IPS DF 4.7 (cell line): ENCODE measurements around the gene FAM171A1.

Source experiments
- DNase-seq: peaks from one replicate; pipeline ENCODE4 v3.0.0-alpha.2; 2013; ENCODE audit warnings: low spot score; ENCODE audit errors: extremely low read depth

The FAM171A1 gene

DNA sequence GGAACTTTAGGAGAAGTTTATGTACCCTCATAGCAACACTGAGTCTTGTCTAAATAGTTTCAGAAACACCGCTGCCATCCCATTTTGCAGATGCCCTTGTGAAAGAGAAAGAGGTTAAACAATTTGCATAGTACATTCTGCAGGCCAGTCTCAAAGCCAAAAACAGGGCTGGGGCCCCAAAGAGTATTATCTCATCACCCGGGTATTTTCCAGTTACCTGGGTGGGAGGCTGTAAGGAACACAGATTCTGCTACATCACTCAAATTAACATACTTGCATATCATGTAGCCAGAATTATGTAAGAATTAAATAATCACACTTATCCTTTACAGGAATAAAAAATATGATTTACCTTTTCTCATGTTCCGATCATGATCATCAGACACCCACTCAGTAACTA, 3.1 kb upstream of the FAM171A1 start:
- no peak for DNase-seq

DNA sequence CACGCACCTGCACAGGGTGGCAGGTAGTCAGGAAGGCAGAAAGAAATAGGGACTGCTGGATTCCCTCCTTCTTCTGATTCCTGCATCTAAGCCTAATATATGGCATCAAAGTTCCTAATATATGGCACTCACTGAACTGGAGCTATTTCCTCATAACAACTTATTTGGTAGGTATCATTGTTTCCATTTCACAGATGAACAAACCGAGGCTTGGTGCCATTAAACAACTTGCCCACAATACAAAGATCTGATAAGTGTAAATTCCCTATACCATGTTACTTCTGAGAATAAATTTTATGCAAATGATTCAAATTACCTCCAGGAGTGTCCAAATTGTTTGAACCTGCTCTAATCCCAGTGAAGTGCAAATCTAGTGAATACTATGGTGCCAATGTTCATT, 2.1 kb upstream of the FAM171A1 start:
- no peak for DNase-seq

DNA sequence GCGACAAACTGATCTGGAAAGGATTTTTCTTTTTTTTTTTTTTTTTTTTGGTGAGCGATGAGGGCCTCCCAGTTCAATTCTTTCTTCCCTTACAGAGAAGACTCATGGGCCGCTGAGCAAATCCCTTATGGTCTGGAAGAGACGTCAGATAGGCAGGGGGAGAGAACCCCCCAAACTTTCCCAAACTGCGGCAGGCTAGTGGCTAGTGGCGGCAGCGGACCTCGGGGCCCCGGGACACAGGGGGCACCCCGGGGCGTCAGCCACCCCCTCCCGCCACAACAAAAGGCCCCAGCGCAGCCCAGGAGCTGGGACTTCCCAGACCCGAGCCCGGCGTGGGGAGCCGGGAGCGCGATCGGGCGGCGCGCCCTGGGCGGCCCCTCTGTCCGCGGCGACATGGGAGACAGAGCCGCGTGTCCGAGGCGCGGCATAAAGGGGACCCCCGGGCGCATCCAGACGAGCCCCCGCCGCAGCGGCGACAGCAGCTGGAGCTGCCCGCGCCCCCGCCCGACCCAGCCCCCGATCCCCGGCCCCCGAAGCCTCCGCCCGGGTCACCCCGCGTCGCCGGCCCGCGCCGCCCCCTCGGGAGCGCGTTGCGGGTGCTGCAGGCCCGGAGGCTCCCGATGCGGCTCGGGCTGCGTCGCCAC, 755 bp downstream of the FAM171A1 start:
- no peak for DNase-seq

DNA sequence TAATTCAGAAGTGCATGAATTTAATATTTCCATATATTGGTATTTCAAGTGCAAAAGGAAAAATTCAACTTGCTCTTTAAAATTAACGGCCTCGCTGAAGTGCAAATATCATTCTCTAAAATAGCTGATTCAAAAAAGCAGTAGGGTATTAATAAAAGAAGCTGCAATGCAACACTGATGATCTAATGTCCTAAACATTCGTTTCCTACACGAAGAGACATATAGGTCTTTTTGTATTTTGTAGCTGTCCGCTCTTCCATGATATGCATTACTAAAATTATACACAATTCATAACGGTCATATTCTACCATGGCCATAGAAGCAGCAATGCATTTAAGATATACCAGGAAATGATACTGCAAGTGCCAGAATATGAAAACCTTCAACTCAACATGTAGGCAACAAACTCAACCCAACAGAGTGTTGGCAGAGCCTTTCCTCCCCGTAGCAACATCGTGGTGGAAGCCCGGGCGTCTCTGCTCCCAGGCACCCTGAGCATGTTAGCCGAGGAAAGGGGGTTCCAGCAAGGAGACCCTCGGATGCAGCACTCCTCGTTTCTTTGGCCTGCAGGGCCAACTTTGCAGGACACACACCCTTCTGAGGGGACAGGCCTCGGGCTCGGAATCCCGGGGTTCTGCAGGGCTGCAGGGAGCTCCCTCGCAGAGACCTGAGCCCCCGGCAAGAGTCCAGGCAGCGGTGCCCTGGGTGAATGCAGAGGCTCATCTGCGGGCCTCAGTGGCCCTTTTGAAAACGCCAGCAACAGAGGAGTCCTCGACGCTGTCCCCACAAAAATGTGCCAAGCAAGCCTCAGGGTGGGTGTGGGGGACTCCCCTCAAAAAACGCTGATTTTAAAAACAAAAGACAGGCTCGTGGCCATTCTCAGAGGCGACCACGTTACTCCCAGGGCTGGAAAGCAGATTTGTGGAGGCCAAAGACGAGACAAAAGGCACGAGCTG, 1.6 kb downstream of the FAM171A1 start:
- DNase-seq, result no peak

DNA sequence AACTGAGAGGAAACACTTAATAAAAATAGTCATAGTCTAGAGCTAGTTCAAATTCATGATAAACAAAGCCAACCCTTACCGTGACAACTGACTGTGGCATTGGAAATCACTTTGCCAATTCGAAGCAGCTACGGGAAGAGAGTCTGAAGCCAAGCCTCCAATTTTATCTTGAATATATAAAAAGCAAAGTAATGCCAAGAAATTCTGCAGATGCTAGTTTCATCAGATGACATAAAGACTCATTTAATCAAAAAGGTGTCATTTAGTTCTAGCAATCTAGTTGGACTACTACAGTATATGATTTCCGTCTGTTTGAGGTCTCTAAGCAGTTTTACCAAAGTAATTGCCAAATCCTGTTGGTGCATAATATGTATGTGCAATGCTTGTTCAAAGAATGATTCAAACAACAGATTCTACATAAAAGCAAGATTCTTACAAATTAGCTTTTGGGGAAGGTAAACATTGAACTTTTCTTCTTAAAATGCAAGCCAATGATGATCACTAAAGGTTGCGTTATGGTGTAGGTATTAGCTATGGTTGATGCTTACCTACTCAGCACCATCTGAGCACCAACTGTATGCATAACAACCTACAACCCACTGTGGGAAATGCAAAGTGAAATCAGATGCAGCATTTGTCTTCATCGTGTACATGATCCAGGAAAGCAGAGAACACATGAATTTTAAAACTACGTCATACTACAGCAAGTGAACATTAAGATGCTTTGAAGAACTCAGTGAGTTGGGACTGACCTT, 2.8 kb downstream of the FAM171A1 start:
- no peak for DNase-seq

DNA sequence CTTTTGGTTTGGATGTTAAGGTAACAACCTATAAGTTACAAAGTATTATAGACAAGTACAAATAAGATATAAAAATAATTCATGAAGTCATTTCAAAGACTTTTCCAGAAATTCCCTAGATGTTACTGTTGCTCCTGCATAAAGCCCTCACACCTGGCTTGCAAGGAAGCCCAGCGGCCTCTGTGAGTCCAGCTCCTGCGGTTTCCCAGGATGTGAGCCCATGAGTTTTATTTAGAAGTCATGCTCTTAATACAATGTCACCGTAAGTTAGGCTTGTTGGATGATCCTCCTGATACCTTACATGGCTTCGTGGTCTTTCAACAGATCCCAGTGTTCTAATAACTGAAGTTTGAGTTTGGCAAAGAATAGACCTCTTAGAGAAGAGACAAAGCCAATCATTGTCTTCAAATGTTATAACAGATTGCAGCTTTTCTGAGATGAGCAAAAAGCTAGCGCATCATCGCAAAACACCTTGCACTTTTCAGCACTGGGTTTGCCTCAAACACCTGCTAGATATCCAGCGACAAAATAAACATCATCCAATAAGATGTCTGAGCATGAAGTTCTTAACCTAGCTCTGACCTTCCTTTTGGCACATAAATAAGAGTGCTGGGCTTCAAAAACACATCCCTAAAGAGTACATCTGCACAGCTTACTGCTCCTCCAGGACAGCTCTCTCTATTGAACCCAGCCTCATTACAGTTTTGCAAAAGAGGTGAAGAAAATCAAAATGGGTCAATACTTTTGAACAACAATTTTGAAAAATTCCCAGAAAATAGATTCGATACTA, 3.6 kb downstream of the FAM171A1 start:
- DNase-seq, result no peak

DNA sequence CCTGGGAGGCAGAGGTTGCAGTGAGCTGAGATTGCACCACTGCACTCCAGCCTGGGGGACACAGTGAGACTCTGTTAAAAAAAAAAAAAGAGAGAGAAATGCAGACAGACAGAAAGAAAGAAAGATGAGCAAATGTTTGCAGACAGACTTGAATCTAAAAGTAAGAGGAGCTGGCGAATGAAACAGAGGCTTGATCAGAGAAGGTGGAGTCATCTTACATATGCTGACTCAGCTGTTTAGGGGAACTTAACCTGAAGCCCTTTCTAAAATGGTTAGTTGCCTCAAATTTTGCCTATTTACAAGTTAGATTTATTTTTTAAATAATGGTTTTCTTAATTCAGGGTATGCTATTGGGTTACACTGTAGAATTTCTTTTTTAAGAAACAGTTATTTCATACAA, 5.4 kb downstream of the FAM171A1 start:
- DNase-seq, result no peak

DNA sequence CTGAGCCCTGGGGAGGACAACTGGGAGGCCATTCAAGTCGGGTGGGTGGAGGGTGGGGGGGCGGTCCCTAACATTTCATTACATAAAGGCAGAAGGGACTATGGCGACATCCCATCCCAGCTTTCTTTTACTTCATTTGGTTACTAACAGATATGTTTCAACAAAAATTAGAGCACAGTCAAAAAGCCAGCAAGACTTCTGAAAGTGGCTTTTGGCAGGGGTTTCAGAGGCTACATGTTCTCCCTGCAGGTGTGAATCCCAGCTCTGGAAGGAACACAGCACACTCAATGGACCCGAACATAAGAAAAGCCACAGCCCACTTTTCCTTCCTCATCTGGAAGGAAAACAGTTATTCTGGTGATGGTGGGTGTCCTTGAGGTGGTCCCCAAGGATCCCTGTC, 7.1 kb downstream of the FAM171A1 start:
- no peak for DNase-seq

DNA sequence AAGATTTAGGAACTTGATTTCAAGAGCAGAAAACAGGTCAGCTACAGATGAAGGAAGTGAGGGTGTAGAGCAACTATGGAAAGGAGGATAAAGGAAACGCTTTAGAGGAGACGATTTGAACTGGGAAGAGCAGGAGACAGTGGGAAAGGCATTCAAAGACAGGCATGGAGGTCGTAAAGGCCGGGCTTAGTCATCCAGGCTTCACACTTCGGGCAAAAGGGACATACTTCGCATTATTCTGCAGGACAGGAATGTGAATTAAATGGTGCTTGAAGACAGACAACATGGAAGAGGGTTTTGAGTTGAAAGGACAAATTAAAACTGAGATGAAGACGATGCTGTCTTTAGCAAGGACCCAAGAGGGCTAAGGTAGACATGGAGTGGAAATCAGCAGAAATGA, 8.1 kb downstream of the FAM171A1 start:
- DNase-seq, result no peak

DNA sequence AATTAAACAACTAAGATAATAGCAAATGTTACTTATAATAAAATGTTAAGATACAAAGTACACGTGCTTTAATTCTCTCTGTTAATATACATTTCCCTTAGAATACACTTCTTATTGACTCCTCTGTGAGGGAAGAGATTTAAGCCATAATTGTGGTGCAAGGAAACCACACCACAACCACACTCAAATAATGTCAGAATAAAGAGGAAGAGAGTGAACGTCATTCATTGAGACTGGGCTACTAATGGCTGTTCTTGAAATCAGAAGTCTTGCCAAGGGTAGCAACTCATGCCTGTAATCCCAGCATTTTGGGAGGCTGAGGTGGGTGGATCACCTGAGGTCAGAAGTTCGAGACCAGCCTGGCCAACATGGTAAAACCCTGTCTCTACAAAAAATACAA, 10.0 kb downstream of the FAM171A1 start:
- no peak for DNase-seq

DNA sequence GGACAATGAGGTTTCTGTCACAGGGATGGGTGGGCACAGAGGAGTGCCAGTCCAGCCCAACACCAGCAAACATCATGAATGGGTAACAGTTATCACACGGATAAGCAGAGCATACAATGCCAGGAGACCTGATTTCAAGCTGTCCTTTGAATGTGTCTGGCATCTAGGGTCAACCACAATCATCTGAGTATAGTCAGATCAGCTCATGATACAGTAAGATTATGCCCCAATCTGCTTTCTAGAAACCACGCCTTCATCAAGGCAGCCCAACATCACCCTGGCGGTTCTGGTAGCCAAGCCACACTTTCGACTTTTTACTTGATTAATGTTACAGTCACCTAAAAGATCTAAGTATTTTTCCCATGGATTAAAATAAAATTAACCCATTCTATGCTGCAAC, 10.5 kb downstream of the FAM171A1 start:
- no peak for DNase-seq

DNA sequence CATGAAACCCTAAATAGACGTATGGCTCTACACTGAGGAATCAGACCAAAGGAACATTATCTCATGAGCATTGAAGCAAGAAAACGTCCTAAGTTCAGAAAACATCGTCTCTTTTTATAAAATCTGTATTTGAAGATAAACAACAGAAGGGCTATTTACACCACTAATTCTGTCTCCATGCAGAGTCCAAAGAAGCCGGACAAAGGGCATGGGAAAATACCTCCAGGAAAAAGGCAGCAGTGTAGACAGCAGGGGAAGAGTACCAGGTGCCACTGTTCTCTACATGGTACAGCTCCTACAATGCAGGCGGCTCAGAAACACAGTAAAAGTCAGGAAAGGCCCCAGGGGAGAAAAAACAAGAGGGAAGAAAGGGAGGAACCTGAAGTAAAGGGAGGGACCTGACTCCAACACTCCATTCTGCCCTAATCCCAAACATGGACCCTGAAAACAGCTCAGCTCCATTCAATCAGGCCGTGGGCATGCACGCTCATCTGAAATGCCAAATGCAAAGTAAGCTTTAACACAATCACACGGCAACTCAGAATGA, 17.5 kb downstream of the FAM171A1 start:
- no peak for DNase-seq

DNA sequence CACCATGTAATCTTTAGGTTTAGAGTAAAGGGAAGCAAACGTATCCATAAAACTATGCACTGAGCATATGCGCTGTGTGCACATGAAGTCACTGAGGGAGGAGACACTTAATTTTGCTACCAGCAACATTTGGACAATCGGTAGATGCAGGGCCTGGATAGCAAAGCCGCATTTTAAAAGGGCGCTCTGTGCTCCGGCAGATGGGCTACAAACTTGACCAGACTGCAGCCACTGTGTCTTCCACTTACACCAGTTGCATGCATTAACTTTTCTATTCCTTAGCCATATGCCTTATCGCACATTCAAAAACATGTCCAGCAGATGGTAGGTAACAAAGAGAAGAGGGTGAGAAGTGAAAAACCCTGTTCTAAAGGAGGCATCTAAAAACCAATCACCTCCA, 18.3 kb downstream of the FAM171A1 start:
- no peak for DNase-seq

DNA sequence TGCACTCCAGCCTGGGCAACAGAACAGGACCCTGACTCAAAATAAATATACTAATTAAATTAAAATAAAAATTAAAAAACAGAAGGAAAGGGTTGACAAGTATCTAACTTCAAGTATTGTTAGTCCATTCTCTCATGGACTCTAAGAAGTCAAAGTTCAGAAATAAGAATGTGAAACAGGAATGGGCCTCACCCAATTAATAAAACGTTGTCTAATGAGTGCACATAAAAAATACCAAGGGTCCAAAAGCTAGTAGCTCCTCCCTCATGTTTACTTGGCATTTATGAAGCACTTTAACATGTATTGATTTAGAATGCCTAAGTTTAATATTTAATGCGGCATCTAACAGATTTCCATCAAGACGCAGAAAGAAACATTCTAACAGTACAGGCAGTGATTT, 18.9 kb downstream of the FAM171A1 start:
- DNase-seq, result no peak

DNA sequence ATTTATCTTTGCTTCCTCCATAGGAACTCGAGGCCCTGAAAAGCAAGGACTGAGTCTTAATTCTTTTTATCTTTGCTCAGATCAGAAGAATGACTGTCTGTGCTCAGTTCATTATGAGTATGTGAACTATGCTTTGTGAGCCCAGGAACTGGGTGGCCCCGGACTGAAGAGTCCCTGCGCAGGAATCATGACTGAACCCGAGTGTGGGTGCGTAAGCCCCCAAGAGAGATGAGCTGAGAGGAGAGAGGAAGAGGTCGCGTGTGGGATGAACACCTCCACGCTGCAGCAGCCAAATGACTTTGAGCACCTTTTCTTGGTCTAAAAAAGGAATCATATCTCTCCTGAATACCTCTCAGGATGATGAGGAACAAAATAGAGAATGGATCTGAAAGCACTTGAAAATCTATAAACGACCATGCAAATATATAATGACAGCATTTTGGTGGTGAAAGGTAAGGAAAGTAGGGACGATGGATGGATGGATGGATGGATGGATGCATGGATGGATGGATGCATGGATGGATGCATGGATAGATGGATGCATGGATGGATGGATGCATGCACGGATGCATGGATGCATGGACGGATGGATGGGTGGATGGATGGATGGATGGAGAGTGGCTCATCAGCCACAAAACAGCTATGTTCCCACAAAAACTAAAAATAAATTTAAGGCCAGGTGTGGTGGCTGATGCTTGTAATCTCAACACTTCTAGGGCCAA, 19.8 kb downstream of the FAM171A1 start:
- DNase-seq, result no peak

DNA sequence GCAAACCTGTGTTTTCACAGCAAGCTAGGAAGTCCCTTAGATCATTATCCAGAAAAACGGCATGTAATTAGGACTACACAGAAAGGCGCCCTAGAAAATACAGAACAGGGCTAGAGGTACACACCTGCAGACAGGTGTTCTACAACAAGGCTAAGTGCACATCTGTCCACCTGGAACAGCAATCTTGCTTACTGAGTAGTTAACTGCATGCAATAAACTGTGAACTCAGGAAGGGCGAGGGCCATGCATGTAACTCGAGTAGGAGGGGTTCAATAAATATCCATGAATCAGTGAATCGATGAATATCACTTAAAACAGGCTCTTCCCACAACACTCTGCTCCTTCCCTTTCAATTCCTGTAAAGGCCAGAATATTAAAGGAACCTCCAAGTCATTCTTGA, 22.0 kb downstream of the FAM171A1 start:
- DNase-seq, result no peak

DNA sequence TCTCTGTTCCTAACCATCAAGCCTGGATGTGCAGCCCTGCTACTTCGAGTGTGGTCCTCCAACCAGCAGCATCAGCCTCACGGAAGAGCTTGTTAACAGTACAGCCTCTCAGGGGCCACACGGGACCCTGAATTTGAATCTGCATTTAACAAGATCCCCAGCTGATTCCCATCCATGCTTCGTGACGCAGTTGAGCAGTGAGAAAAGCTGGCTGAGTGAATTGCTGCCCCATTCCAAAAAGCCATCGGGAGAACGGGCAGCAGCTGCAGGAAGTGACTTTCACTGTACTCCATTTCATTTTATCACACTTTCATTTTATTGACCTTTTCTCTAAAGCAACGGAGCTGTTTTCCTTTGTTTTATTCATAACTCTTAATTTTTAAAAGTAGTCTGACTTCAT, 22.5 kb downstream of the FAM171A1 start:
- no peak for DNase-seq

DNA sequence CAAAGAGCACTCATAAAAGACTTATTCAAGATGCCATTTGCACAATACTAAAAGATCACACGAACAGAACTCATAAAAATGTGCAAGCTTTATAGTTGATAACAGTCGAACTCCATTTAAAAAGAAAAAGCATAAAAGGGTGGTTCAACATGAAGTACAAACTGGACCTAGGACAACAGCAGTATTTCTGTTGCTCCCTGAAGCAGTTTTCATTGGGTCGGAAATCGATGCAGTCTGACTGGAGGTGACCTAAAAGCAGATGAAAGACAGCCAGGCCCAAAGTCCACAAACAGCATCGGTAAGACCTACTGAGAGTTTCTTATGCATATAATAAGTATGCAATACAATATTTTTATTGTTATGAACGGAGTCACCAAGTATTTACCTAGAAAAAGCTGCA, 23.9 kb downstream of the FAM171A1 start:
- DNase-seq, result no peak

DNA sequence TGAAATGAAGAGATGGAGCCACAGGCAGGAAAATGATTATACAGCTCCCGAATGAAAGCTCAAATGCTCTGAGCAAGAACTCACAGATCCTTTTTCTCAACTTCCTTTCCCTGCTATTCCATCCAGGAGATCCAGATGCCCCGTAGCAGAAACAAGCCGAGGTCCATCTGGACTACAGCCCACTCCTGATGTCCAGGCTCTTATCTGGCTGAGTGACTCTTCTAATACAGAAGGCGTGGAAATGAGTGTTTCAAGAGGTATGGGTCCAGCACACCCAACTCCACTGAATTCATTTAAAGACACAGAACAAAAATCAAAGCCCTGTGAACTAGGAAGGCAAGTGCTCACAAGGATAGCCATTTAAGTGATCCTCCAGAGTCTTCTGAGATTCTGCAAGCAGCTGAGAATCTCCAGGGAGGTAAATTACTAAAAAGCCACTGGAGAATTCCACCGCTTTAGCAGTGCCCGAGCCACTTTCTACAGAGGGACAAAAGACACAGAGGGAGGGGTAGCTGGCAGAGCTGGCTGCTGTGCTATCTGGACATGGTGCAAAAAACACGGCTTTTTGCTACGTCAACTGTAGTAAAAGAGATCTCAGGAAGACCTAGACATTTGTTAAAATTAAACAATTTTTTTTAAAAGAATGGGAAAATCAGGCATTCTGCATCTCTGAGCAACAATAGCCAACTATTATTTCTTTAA, 24.5 kb downstream of the FAM171A1 start:
- no peak for DNase-seq

DNA sequence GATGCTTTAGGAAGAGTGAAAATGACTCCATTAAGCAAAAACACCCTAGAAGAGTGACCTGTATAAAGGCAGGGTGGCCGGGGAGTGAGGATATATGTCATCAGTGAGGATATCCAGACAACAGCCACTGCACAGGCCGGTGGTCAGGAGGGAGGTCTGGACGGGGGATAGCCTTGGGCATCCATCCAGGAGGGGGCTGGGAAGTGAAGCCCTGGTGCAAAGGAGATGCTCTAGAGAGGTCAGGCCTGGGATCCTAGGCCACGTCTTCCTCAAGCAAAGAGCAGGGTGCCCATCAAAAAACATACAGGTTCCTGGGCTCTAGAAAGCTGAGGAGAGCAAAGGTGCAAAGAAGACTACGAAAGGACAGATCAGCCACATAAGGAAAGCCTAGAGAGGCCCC, 25.6 kb downstream of the FAM171A1 start:
- DNase-seq, result no peak
